Stimulated activated effector memory CD8-positive, alpha-beta T cell treated with anti-CD3 and anti-CD28 coated beads, Interleukin-12 subunit alpha, Interleukin-12 subunit beta, amount 100 ng/mL, for 72 hours (primary cell): ENCODE results near the gene TICAM2.

Source experiments
- ATAC-seq: fragments of 150-1000 bp; cut with Tn5 transposase; 2 replicates; pipeline ENCODE4 v1.10.0; 2021
- DNase-seq, 2 donors: peaks; one replicate each; pipeline ENCODE4 v3.0.0; 2021 to 2022; ENCODE audit warnings: low spot score in 2 of 2
- H3K27ac Mint-ChIP-seq: one replicate; pipeline ENCODE4 v1.8.0; 2022; ENCODE audit warnings: mild to moderate bottlenecking, mixed read lengths
- H3K36me3 Mint-ChIP-seq: one replicate; pipeline ENCODE4 v1.8.0; 2022; ENCODE audit warnings: mild to moderate bottlenecking, mixed read lengths
- H3K4me1 Mint-ChIP-seq: one replicate; pipeline ENCODE4 v1.8.0; 2022; ENCODE audit warnings: mixed read lengths
- H3K4me3 Mint-ChIP-seq: one replicate; pipeline ENCODE4 v1.8.0; 2022; ENCODE audit warnings: mild to moderate bottlenecking, mixed read lengths
- H3K9me3 Mint-ChIP-seq: one replicate; pipeline ENCODE4 v1.8.0; 2022; ENCODE audit warnings: mixed read lengths

Gene TICAM2

GRCh38 chr5:115585265-115585664 lies 17.0 kb downstream of the TICAM2 start:
- H3K4me1 Mint-ChIP-seq: no peaks in the 10 kb centered on the region

GRCh38 chr5:115584501-115584900 lies 17.8 kb downstream of the TICAM2 start:
- H3K9me3 Mint-ChIP-seq: no peaks in the 10 kb centered on the region
- ATAC-seq: no peak
- no peak overlapping the region for H3K4me3 Mint-ChIP-seq
- H3K27ac Mint-ChIP-seq: no peak overlapping the region
- DNase-seq: no peak
- H3K36me3 Mint-ChIP-seq: no peaks in the 10 kb centered on the region
- H3K4me1 Mint-ChIP-seq: no peaks in the 10 kb centered on the region

More at GRCh38 chr5:115585265-115585664, 17.0 kb downstream of the TICAM2 start:
- ATAC-seq: no peak
- Mint-ChIP-seq H3K4me3 (no peak overlapping the region), H3K36me3 (no peaks in the 10 kb centered on the region), H3K9me3 (no peaks in the 10 kb centered on the region), H3K27ac (no peak overlapping the region)
- DNase-seq: no peak

DNA sequence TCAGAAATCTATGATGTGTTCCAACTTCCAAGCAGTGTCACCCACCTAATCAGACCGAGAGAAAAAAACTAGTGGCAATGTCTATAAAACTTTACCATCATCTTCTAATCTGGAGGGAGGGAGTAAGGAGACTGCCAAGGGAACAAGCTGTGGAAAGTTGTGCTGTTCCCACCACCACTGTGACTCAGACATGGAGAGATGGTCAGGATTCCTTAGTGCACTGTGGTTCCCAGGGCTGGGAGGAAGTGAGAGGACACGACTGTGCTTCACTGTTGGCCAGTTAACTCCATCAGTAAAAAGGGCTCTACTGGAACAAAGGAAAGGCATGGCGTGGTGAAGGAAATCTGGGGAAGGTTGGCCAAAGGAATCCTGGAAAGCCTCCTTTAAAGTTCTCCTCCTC lies 18.8 kb downstream of the TICAM2 start:
- H3K36me3 Mint-ChIP-seq: no peaks in the 10 kb centered on the region
- DNase-seq (no peak), ATAC-seq (no peak)
- H3K4me1 Mint-ChIP-seq: no peaks in the 10 kb centered on the region
- no peak overlapping the region for H3K4me3 Mint-ChIP-seq
- no peak overlapping the region for H3K27ac Mint-ChIP-seq
- H3K9me3 Mint-ChIP-seq: no peaks in the 10 kb centered on the region

- Mint-ChIP-seq H3K36me3 (no peaks in the 10 kb centered on the region), H3K4me3 (no peak overlapping the region), H3K4me1 (no peaks in the 10 kb centered on the region), H3K27ac (no peak overlapping the region), H3K9me3 (no peaks in the 10 kb centered on the region)
- ATAC-seq: no peak
- DNase-seq: no peak
These were observed 21.3 kb downstream of the TICAM2 start for GRCh38 chr5:115580941-115581340.

DNA sequence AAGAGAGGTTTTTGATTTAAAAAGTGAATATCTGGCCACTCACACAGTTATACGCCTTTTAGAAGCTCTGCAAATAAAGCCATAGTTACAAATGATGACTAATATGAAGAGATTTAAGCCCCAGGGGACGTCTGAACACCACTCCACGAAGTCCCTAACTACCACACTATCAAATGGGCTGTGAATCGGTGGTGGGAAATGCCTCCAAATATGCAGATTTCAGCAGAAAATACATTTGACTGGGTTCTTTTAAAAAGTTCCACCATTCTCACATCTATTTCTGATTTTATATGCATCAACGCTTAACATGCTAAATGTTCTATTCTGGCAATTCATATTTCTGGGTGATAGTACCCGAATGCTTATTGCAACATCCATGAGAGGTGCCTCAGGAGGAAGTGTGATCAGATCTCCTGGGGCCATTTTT lies 22.5 kb downstream of the TICAM2 start:
- DNase-seq (no peak), ATAC-seq (no peak)
- Mint-ChIP-seq H3K36me3 (no peaks in the 10 kb centered on the region), H3K9me3 (no peaks in the 10 kb centered on the region), H3K4me3 (no peak overlapping the region), H3K4me1 (no peaks in the 10 kb centered on the region), H3K27ac (no peak overlapping the region)

- Mint-ChIP-seq H3K9me3 (no peaks in the 10 kb centered on the region), H3K27ac (no peak overlapping the region), H3K36me3 (no peaks in the 10 kb centered on the region), H3K4me1 (no peaks in the 10 kb centered on the region), H3K4me3 (no peak overlapping the region)
- no peak for ATAC-seq
- DNase-seq: no peak
These were observed 23.1 kb downstream of the TICAM2 start for GRCh38 chr5:115579216-115579615.

DNA sequence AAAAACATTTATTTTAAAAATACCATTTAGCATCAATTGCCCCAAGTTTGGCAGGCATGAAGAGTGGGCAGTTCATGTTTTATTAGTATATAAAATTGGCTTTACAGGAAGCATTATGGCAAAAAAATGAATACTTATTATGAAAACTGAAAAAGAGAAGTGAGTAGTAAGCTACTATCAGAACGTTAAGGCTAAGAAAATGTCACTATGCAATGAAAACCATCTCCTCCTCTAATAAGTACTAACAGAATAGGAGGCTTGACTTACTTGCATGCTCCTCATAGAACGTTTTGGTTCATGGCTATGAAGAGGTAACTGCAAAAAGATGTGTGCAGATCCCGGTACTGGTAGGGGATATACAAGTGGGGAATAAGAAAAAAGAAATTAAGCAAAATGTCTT lies 23.6 kb downstream of the TICAM2 start:
- no peaks in the 10 kb centered on the region for H3K36me3 Mint-ChIP-seq
- ATAC-seq: no peak
- no peaks in the 10 kb centered on the region for H3K9me3 Mint-ChIP-seq
- no peak for DNase-seq
- H3K4me3 Mint-ChIP-seq: no peak overlapping the region
- no peak overlapping the region for H3K27ac Mint-ChIP-seq
- H3K4me1 Mint-ChIP-seq: no peaks in the 10 kb centered on the region

GRCh38 chr5:115577741-115578140 lies 24.5 kb downstream of the TICAM2 start:
- no peak for DNase-seq
- no peaks in the 10 kb centered on the region for H3K9me3 Mint-ChIP-seq
- H3K27ac Mint-ChIP-seq: no peak overlapping the region
- no peaks in the 10 kb centered on the region for H3K36me3 Mint-ChIP-seq
- no peak overlapping the region for H3K4me3 Mint-ChIP-seq
- no peaks in the 10 kb centered on the region for H3K4me1 Mint-ChIP-seq
- peak; percentile 58 for ATAC-seq

GRCh38 chr5:115577329-115577728 lies 24.9 kb downstream of the TICAM2 start:
- ATAC-seq (no peak), DNase-seq (no peak)
- H3K27ac Mint-ChIP-seq: no peak overlapping the region

DNA sequence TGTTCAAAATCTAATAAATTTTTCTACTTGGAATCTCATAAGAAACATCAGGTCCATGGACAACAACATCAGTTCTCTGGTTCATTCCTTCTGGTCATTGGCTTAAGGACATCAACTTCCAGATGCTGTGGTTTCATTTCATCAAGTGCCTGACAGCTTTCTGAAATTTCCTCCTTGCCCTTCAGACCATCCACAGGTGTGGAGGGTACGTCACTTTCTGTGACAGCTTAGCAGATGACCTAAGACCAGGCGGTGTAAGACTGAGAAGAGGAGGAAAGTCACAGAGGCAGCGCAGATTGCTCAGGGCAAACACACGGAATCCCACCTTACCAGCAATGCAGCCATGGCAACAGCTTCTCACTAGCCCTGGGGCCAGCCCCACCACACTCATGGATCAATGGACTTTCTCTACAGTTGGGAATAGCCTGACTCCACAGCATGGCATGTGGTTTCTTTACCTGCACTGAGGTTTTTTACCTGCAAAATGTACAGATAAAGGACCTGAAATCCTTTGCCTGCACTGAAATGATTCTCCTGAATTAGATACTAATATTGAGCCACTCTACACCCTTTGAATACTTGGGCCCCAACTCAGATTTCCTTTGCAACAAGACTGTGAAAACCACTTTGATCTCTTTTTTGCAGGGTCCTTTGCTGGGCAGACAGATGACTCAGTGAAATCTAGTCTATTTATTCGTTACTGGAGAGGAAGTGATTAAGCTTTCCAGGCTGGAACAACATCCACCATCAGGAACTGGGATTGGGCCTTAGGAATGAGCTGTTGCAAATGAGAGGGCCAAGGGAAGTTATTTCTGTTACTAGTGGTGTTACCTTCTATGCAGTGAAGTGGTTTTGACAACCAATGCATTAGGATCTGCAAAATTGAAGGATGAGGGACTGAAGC lies 26.9 kb downstream of the TICAM2 start:
- DNase-seq (no peak), ATAC-seq (peak; percentile 32)
- Mint-ChIP-seq H3K36me3 (no peaks in the 10 kb centered on the region), H3K4me1 (no peaks in the 10 kb centered on the region), H3K27ac (no peak overlapping the region), H3K9me3 (no peaks in the 10 kb centered on the region), H3K4me3 (no peak overlapping the region)

More at GRCh38 chr5:115577329-115577728, 24.9 kb downstream of the TICAM2 start:
- Mint-ChIP-seq H3K4me1 (no peaks in the 10 kb centered on the region), H3K4me3 (no peak overlapping the region), H3K36me3 (no peaks in the 10 kb centered on the region), H3K9me3 (no peaks in the 10 kb centered on the region)

GRCh38 chr5:115573133-115573532 lies 29.1 kb downstream of the TICAM2 start:
- H3K9me3 Mint-ChIP-seq: no peaks in the 10 kb centered on the region
- no peaks in the 10 kb centered on the region for H3K36me3 Mint-ChIP-seq
- H3K4me3 Mint-ChIP-seq: no peak overlapping the region
- H3K27ac Mint-ChIP-seq: no peak overlapping the region
- no peaks in the 10 kb centered on the region for H3K4me1 Mint-ChIP-seq
- DNase-seq: no peak
- no peak for ATAC-seq

DNA sequence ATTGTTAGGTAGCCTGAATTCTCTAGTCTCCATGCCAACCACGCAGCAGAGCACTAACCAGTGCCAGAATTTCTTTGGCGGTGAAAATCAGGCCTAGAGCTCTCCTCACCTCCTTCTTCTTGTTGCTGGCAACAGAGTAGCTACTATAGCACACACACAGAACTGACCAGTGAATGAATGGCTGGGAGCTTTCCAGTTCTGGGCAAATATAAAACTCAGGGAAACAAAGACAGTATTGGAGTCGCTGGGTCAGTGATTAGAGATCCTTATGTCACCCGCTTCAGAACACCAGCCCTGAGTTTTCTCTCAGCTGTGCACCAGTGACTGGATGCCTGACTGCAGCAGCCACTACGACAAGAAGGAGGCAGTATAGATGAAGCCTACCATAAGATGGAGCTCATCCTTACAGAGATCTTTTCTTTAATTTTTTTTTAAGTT lies 30.8 kb downstream of the TICAM2 start:
- no peak for DNase-seq
- Mint-ChIP-seq H3K27ac (no peak overlapping the region), H3K36me3 (no peaks in the 10 kb centered on the region), H3K4me1 (no peaks in the 10 kb centered on the region), H3K9me3 (no peaks in the 10 kb centered on the region), H3K4me3 (no peak overlapping the region)
- ATAC-seq: no peak

DNA sequence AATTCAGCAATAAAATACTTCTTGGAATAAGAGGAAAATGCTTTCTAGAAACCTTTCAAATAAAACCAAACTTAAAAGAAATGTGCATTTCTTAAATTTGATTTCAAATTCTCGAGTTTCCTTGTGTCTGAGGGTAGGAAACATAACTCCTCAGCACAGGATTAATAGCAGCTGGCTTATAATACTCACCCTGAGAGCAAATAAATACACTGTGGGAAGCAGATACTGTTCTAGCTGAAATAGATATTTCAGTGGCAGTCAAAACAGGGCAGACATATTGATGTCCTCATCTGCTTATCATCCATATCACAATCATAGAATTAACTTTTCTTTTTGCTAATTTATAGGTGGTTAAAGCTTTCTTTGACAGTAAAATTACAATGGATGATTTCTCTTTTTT lies 33.6 kb downstream of the TICAM2 start:
- no peak for ATAC-seq
- no peaks in the 10 kb centered on the region for H3K36me3 Mint-ChIP-seq
- no peak overlapping the region for H3K4me3 Mint-ChIP-seq
- H3K9me3 Mint-ChIP-seq: no peaks in the 10 kb centered on the region
- H3K27ac Mint-ChIP-seq: no peak overlapping the region
- H3K4me1 Mint-ChIP-seq: no peaks in the 10 kb centered on the region
- DNase-seq: no peak

- H3K27ac Mint-ChIP-seq: no peak overlapping the region
- H3K36me3 Mint-ChIP-seq: no peaks in the 10 kb centered on the region
- H3K9me3 Mint-ChIP-seq: no peaks in the 10 kb centered on the region
- DNase-seq (no peak), ATAC-seq (no peak)
- no peak overlapping the region for H3K4me3 Mint-ChIP-seq
- no peaks in the 10 kb centered on the region for H3K4me1 Mint-ChIP-seq
These were observed 37.0 kb downstream of the TICAM2 start for GRCh38 chr5:115565233-115565632.

DNA sequence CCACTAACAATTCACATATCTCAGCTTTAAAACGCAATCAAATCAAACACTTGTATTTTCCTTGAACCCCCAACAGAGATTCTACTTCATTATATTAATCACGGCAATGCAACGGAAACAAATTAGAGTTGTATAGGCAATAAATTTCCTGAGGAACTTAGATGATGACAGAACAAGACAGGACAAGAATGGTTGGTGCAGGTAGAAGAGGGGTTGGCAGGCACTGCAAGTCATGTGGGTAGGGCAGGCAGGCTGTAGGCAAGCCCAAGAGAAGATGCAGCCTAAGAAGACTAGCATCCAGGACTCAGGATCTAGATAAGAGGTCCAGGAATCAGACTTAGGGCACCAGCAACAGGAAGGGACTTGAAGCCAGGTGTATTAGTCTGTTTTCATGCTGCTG lies 41.1 kb downstream of the TICAM2 start:
- DNase-seq (no peak), ATAC-seq (no peak)
- H3K36me3 Mint-ChIP-seq: no peaks in the 10 kb centered on the region
- H3K4me3 Mint-ChIP-seq: no peak overlapping the region
- no peak overlapping the region for H3K27ac Mint-ChIP-seq
- no peaks in the 10 kb centered on the region for H3K4me1 Mint-ChIP-seq
- no peaks in the 10 kb centered on the region for H3K9me3 Mint-ChIP-seq

GRCh38 chr5:115559524-115559923 lies 42.8 kb downstream of the TICAM2 start:
- Mint-ChIP-seq H3K4me3 (no peak overlapping the region), H3K9me3 (no peaks in the 10 kb centered on the region), H3K4me1 (no peaks in the 10 kb centered on the region), H3K27ac (no peak overlapping the region), H3K36me3 (no peaks in the 10 kb centered on the region)
- peak; percentile 70 for ATAC-seq
- DNase-seq: no peak
